Kasumi-1 (cell line): ENCODE measurements around the gene GPR155.

ENCODE experiments used
- DNase-seq, 2 experiments: peaks; one replicate each; lab custom pipeline; 2025; lab: John Stamatoyannopoulos, UW

The GPR155 gene

GRCh38 chr2:174486563-174487107 lies at the start of gene GPR155:
GPR155 (minus strand) TSS chr2:174487029; CDS start chr2:174481956, 5,073 bp downstream.
- peak; percentile 62 to 71 for DNase-seq

- no peak for DNase-seq
Measured at GRCh38 chr2:174535757-174536703, 49.2 kb upstream of the GPR155 start.

- DNase-seq, result no peak
Measured at GRCh38 chr2:174535083-174535482, 48.3 kb upstream of the GPR155 start.

GRCh38 chr2:174529916-174530315 lies 43.1 kb upstream of the GPR155 start:
- DNase-seq, result no peak

- DNase-seq, result no peak
Measured at GRCh38 chr2:174527959-174528358, 41.1 kb upstream of the GPR155 start.

GRCh38 chr2:174527101-174527721 lies 40.4 kb upstream of the GPR155 start:
- DNase-seq, result no peak

- DNase-seq, result peak in 1 of 2 experiments; percentile 21
Measured at GRCh38 chr2:174524527-174524926, 37.7 kb upstream of the GPR155 start.

GRCh38 chr2:174522553-174522952 lies 35.7 kb upstream of the GPR155 start:
- DNase-seq, result peak; percentile 62 to 78

GRCh38 chr2:174518395-174518794 lies 31.6 kb upstream of the GPR155 start:
- no peak for DNase-seq

GRCh38 chr2:174516501-174517378 lies 29.9 kb upstream of the GPR155 start:
- DNase-seq, result no peak

- DNase-seq, result no peak
Measured at GRCh38 chr2:174512345-174512744, 25.5 kb upstream of the GPR155 start.

GRCh38 chr2:174511580-174512260 lies 24.9 kb upstream of the GPR155 start:
- DNase-seq, result no peak

- peak; percentile 29 to 41 for DNase-seq
Measured at GRCh38 chr2:174510583-174511189, 23.9 kb upstream of the GPR155 start.

GRCh38 chr2:174503161-174503809 lies 16.5 kb upstream of the GPR155 start:
- DNase-seq, result no peak

GRCh38 chr2:174499371-174499770 lies 12.5 kb upstream of the GPR155 start:
- no peak for DNase-seq

- no peak for DNase-seq
Measured at GRCh38 chr2:174495365-174496012, 8.7 kb upstream of the GPR155 start.

GRCh38 chr2:174493549-174494331 lies 6.9 kb upstream of the GPR155 start:
- DNase-seq, result no peak

GRCh38 chr2:174492963-174493431 lies 6.2 kb upstream of the GPR155 start:
- peak; percentile 21 to 23 for DNase-seq

GRCh38 chr2:174491947-174492346 lies 5.1 kb upstream of the GPR155 start:
- no peak for DNase-seq
